AG09309 (cell line): ENCODE measurements around the gene SAMD13.
A peak's percentile ranks its signal among the peaks of the same experiment; 100 is the strongest.

Source experiments
- DNase-seq: peaks from one replicate; pipeline ENCODE4 v3.0.0-alpha.2; 2010; ENCODE audit warnings: low read depth
- H3K4me3 ChIP-seq: 2 replicates; pipeline ENCODE4 v1.5.1; 2011; ENCODE audit warnings: mild to moderate bottlenecking, low read depth, low read length, moderate library complexity; ENCODE audit not compliant: control insufficient read depth
- TF ChIP-seq, protein P1 (sequence below): IDR thresholded peaks from 2 replicates; pipeline ENCODE4 v1.5.1; 2011; ENCODE audit warnings: mild to moderate bottlenecking, low read depth, low read length, inconsistent platforms; ENCODE audit not compliant: insufficient read depth, control insufficient read depth; ENCODE audit errors: missing control alignments

Gene SAMD13

GRCh38 chr1:84301785-84302385 lies 377 bp downstream of the SAMD13 start:
- TF ChIP-seq, protein P1, sequence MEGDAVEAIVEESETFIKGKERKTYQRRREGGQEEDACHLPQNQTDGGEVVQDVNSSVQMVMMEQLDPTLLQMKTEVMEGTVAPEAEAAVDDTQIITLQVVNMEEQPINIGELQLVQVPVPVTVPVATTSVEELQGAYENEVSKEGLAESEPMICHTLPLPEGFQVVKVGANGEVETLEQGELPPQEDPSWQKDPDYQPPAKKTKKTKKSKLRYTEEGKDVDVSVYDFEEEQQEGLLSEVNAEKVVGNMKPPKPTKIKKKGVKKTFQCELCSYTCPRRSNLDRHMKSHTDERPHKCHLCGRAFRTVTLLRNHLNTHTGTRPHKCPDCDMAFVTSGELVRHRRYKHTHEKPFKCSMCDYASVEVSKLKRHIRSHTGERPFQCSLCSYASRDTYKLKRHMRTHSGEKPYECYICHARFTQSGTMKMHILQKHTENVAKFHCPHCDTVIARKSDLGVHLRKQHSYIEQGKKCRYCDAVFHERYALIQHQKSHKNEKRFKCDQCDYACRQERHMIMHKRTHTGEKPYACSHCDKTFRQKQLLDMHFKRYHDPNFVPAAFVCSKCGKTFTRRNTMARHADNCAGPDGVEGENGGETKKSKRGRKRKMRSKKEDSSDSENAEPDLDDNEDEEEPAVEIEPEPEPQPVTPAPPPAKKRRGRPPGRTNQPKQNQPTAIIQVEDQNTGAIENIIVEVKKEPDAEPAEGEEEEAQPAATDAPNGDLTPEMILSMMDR, result no peak
- no peak for DNase-seq
- H3K4me3 ChIP-seq, result no peak overlapping the region

DNA sequence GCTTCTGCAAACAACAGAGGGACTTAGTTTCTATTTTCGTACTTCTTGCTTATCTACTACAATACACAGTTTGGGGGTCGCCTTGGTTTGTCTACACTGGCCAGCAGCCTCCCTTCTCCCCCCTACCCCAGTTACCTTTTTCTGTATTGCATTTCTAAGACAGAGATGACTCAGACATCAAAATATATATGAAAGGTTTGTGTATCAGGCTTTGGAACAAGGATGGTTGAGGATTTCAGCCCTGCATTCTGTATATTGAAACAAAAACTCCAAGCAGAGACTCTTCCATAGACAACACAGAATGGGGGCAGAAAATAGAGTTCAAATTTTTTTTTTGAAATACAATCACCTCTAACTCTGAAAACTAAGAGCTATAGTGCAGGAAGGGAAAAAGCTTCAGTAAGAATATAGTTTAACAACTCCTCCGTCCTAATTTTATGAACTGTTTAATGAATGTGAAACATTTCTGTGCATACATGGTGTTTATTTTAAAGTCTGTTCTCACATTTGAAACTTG lies 1.9 kb downstream of the SAMD13 start:
- DNase-seq, result no peak
- H3K4me3 ChIP-seq, result peak overlapping the region; percentile 9; the same call in 1 of the 2 replicates
- TF ChIP-seq, protein P1, result no peak

- H3K4me3 ChIP-seq, result no peak overlapping the region
- TF ChIP-seq, protein P1, result no peak
- no peak for DNase-seq
These were observed 5.9 kb downstream of the SAMD13 start for GRCh38 chr1:84307398-84307797.

DNA sequence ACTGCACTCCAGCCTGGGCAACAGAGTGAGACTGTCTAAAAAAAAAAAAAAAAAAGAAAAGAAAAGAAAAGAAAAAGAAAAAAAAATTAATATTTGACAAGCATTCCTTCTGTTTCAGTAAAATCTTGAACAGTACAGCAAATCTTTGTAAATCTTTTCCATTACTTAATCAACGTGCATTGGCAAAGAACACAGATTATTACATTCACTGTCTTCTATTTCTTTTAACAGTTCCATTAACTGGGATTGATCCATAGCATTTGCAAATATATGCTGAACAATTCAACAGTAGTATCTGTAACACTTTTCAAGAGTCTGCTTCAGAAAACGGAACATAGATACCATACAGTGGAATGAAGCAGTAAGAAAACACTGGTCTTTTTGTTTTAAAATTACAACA lies 9.8 kb downstream of the SAMD13 start:
- TF ChIP-seq, protein P1, result no peak
- H3K4me3 ChIP-seq, result no peak overlapping the region
- no peak for DNase-seq

GRCh38 chr1:84319662-84320061 lies 18.2 kb downstream of the SAMD13 start:
- TF ChIP-seq, protein P1, result no peak
- DNase-seq, result no peak
- no peak overlapping the region for H3K4me3 ChIP-seq

DNA sequence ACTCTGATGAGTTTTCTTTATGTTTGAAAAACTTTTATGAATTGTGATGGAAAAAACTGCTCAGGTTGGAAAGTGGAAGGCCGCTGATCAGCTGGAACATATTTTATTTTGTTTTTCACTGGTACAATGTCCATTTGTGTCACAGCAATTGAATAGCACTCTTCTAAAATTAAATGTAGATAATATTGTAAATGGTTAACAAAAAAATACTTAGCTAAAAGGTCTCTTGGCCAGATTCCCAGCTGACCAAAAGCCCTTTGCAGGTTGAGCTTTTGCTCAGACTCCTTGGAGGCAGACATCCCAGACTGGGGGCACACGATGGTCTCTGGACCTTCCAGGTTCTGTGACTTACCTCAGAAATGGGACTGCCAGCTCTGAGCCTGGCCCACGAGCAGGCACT lies 26.3 kb downstream of the SAMD13 start:
- TF ChIP-seq, protein P1, result no peak

More for the DNA sequence above, 26.3 kb downstream of the SAMD13 start:
- DNase-seq, result no peak
- no peak overlapping the region for H3K4me3 ChIP-seq
